HUES64 (cell line): ENCODE measurements around the gene PNRC1. TPM values are rescaled to one million over a fixed set of nuclear protein-coding genes. Genes with fewer than 3 reads are reported as not detected.
"Not testable (repeated sequence)": the region's sequence is repeated elsewhere in the genome, so short reads cannot be mapped to it uniquely, and the experiment has no call there.

Experiments used
- H3K27ac ChIP-seq: 2 replicates; pipeline ENCODE4 v1.7.0; 2013; ENCODE audit warnings: low read depth, low read length, inconsistent platforms
- H3K27me3 ChIP-seq: 2 replicates; pipeline ENCODE4 v1.6.1; 2013; ENCODE audit warnings: mild to moderate bottlenecking, low read length; ENCODE audit not compliant: insufficient read depth
- H3K36me3 ChIP-seq: 2 replicates; pipeline ENCODE4 v1.6.1; 2013; ENCODE audit warnings: mild to moderate bottlenecking, low read length; ENCODE audit not compliant: insufficient read depth
- H3K4me1 ChIP-seq: 2 replicates; pipeline ENCODE4 v1.6.1; 2013; ENCODE audit warnings: mild to moderate bottlenecking, low read length, moderate library complexity; ENCODE audit not compliant: insufficient read depth
- H3K4me3 ChIP-seq: 2 replicates; pipeline ENCODE4 v1.5.1; 2013; ENCODE audit warnings: mild to moderate bottlenecking, low read length, moderate library complexity
- H3K9ac ChIP-seq: 2 replicates; pipeline ENCODE4 v1.6.1; 2013; ENCODE audit warnings: mild to moderate bottlenecking, low read depth, low read length
- H3K9me3 ChIP-seq: 2 replicates; pipeline ENCODE4 v1.6.1; 2013; ENCODE audit warnings: low read depth, low read length; ENCODE audit not compliant: insufficient read depth
- WGBS: fragments of 150-250, 120-280 bp; methylation state at CpG from one replicate; pipeline ENCODE4 v1.1.7; 2013; ENCODE audit warnings: missing lambda C conversion rate; 5-methylcytosine and 5-hydroxymethylcytosine counted together
- polyA plus RNA-seq, 2 experiments: library from polyadenylated mRNA; stranded (reverse); fragments of 50-300 nt; gene quantifications; one replicate each; pipeline ENCODE4 v1.2.3, GENCODE V29; 2013

The PNRC1 gene
- 20.1 TPM for polyA plus RNA-seq (2013, experiment 1 of 2)
- 30.3 TPM for polyA plus RNA-seq (2013, experiment 2 of 2)

GRCh38 chr6:89080281-89081128 is at the start of gene PNRC1:
Gene PNRC1 (plus strand): TSS chr6:89080751. CDS start chr6:89080895, 144 bp downstream.
- Histone ChIP-seq H3K4me1 (peaks cover 39% of the 10 kb centered on the region), H3K27me3 (no peaks in the 10 kb centered on the region), H3K9ac (peak within 1 kb of the TSS; percentile 87), H3K9me3 (no peaks in the 10 kb centered on the region), H3K36me3 (peaks cover 16% of the 10 kb centered on the region), H3K27ac (peak within 1 kb of the TSS; percentile 96), H3K4me3 (peak within 1 kb of the TSS; percentile 85)
- under 1% methylated on average over 61 of the region's 63 CpGs for WGBS

DNA sequence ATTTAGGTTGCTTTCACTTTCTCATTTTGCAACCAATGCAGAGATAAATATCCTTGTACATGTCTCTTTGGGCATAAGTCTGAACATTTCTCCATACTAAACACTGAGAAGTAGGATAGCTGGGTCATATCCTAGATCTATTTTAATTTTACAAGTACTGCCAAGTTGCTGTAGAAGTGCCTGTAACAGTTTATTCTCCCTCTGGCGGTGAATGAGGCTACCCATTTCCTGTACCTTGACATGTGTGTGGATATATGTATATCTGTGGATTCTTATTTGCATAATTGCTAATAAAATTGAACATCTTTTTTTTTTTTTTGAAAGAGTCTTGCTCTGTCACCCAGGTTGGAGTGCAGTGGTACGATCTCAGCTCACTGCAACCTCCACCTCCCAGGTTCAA is 48.0 kb upstream of the PNRC1 start:
- Histone ChIP-seq H3K9ac (no peak overlapping the region), H3K27me3 (no peaks in the 10 kb centered on the region), H3K4me1 (peaks cover 8% of the 10 kb centered on the region), H3K27ac (no peak overlapping the region), H3K9me3 (peaks cover 6% of the 10 kb centered on the region; the same call in 1 of the 2 replicates), H3K4me3 (no peak overlapping the region), H3K36me3 (no peaks in the 10 kb centered on the region)
- 97% methylated on average over 2 of the region's 2 CpGs for whole genome bisulfite sequencing

- no peak overlapping the region for H3K27ac ChIP-seq
- H3K4me1 ChIP-seq = peaks cover 8% of the 10 kb centered on the region
- peaks cover 13% of the 10 kb centered on the region for H3K9me3 ChIP-seq
- H3K9ac ChIP-seq = no peak overlapping the region
- H3K4me3 ChIP-seq = no peak overlapping the region
- 93% methylated on average over 1 of the region's 1 CpG for WGBS
- no peaks in the 10 kb centered on the region for H3K36me3 ChIP-seq
- H3K27me3 ChIP-seq = no peaks in the 10 kb centered on the region
Measured at GRCh38 chr6:89033461-89033860, 47.1 kb upstream of the PNRC1 start.

DNA sequence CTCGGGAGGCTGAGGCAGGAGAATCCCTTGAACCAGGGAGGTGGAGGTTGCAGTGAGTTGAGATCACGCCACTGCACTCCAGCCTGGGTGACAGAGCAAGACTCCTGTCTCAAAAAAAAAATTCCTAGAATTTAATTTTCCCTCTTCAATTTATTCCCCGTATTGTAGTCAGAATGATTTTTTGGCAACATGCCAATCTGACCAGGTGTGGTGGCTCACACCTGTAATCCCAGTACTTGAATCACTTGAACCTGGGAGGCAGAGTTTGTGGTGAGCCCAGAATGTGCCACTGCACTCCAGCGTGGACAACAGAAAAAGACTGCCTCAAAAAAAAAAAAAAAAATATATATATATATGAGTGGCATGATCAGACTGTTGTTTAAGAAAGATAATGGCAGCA is 46.4 kb upstream of the PNRC1 start:
- H3K4me3 ChIP-seq, H3K4me1 ChIP-seq, H3K27me3 ChIP-seq, H3K9ac ChIP-seq, H3K27ac ChIP-seq, H3K36me3 ChIP-seq: not testable (repeated sequence)
- WGBS = 97% methylated on average over 3 of the region's 4 CpGs
- H3K9me3 ChIP-seq = peaks cover 14% of the 10 kb centered on the region

- H3K9ac ChIP-seq = no peak overlapping the region
- H3K36me3 ChIP-seq = no peaks in the 10 kb centered on the region
- H3K27me3 ChIP-seq = no peaks in the 10 kb centered on the region
- H3K9me3 ChIP-seq = peaks cover 14% of the 10 kb centered on the region
- WGBS = 69% methylated on average over 7 of the region's 7 CpGs
- H3K4me1 ChIP-seq = peaks cover 8% of the 10 kb centered on the region
- H3K27ac ChIP-seq = peak overlapping the region; percentile 32; the same call in 1 of the 2 replicates
- H3K4me3 ChIP-seq = no peak overlapping the region
Measured at GRCh38 chr6:89034586-89035251, 45.8 kb upstream of the PNRC1 start.

GRCh38 chr6:89035252-89036101 is 45.1 kb upstream of the PNRC1 start:
- Histone ChIP-seq H3K36me3 (no peaks in the 10 kb centered on the region), H3K4me3 (no peak overlapping the region), H3K27ac (peak overlapping the region; percentile 32; the same call in 1 of the 2 replicates), H3K9ac (no peak overlapping the region), H3K9me3 (peaks cover 14% of the 10 kb centered on the region), H3K4me1 (peaks cover 8% of the 10 kb centered on the region), H3K27me3 (no peaks in the 10 kb centered on the region)
- 85% methylated on average over 14 of the region's 14 CpGs for WGBS

GRCh38 chr6:89037141-89037900 is 43.2 kb upstream of the PNRC1 start:
- Histone ChIP-seq H3K4me3 (no peak overlapping the region), H3K4me1 (peaks cover 8% of the 10 kb centered on the region), H3K27me3 (no peaks in the 10 kb centered on the region), H3K36me3 (no peaks in the 10 kb centered on the region), H3K27ac (no peak overlapping the region), H3K9me3 (peaks cover 14% of the 10 kb centered on the region), H3K9ac (no peak overlapping the region)
- 90% methylated on average over 5 of the region's 5 CpGs for WGBS

GRCh38 chr6:89037901-89038293 is 42.7 kb upstream of the PNRC1 start:
- not testable (repeated sequence) for H3K27me3 ChIP-seq, H3K4me1 ChIP-seq, H3K4me3 ChIP-seq, H3K9ac ChIP-seq, H3K36me3 ChIP-seq, H3K27ac ChIP-seq
- peaks cover 14% of the 10 kb centered on the region for H3K9me3 ChIP-seq

GRCh38 chr6:89042664-89043063 is 37.9 kb upstream of the PNRC1 start:
- WGBS = 92% methylated on average over 3 of the region's 3 CpGs
- Histone ChIP-seq H3K27me3 (no peaks in the 10 kb centered on the region), H3K36me3 (no peaks in the 10 kb centered on the region), H3K9me3 (peaks cover 8% of the 10 kb centered on the region), H3K4me1 (peaks cover 7% of the 10 kb centered on the region; the same call in 1 of the 2 replicates), H3K4me3 (no peak overlapping the region), H3K9ac (no peak overlapping the region), H3K27ac (no peak overlapping the region)

GRCh38 chr6:89044328-89045010 is 36.1 kb upstream of the PNRC1 start:
- WGBS = 90% methylated on average over 6 of the region's 8 CpGs
- H3K9ac ChIP-seq = no peak overlapping the region
- H3K27me3 ChIP-seq = peaks cover 5% of the 10 kb centered on the region; the same call in 1 of the 2 replicates
- H3K4me3 ChIP-seq = no peak overlapping the region
- H3K9me3 ChIP-seq = no peaks in the 10 kb centered on the region
- H3K36me3 ChIP-seq = no peaks in the 10 kb centered on the region
- no peak overlapping the region for H3K27ac ChIP-seq
- H3K4me1 ChIP-seq = peaks cover 17% of the 10 kb centered on the region; the same call in 1 of the 2 replicates
